GM23338 (cell line): ENCODE results near the gene CLIC5. TPM values are rescaled to one million over a fixed set of nuclear protein-coding genes. Genes with fewer than 3 reads are reported as not detected.

Source experiments
- ATAC-seq: fragments of 200-7000 bp; cut with Tn5 transposase; 3 replicates; pipeline ENCODE4 v1.9.1; 2020
- DNase-seq: peaks from one replicate; pipeline ENCODE4 v3.0.0-alpha.2; 2015; ENCODE audit warnings: low spot score
- H2AFZ ChIP-seq: fragments of 200-600 bp; sonication (generic); 2 replicates; pipeline ENCODE4 v1.8.0; 2016; ENCODE audit warnings: antibody characterized with exemption, mild to moderate bottlenecking, moderate library complexity
- H3F3A ChIP-seq: fragments of 200-600 bp; sonication (generic); replicated peaks from 2 replicates; pipeline ENCODE4 v1.8.0; 2017; ENCODE audit warnings: antibody characterized with exemption, mixed run types, low read depth
- H3K27ac ChIP-seq: fragments of 200-600 bp; sonication (generic); 2 replicates; pipeline ENCODE4 v1.6.1; 2016; ENCODE audit warnings: low read depth
- H3K27me3 ChIP-seq: fragments of 200-600 bp; sonication (generic); 2 replicates; pipeline ENCODE4 v1.8.0; 2016; ENCODE audit warnings: mild to moderate bottlenecking, mixed run types, moderate library complexity; ENCODE audit not compliant: insufficient read depth
- H3K36me3 ChIP-seq: fragments of 200-600 bp; sonication (generic); 2 replicates; pipeline ENCODE4 v1.8.0; 2016; ENCODE audit warnings: mild to moderate bottlenecking; ENCODE audit not compliant: insufficient read depth
- H3K4me1 ChIP-seq: fragments of 200-600 bp; sonication (generic); 2 replicates; pipeline ENCODE4 v1.8.0; 2016; ENCODE audit warnings: mild to moderate bottlenecking, moderate library complexity; ENCODE audit not compliant: insufficient read depth
- H3K4me2 ChIP-seq: fragments of 200-600 bp; sonication (generic); 2 replicates; pipeline ENCODE4 v1.7.1; 2017; ENCODE audit warnings: mixed run types
- H3K4me3 ChIP-seq: fragments of 200-600 bp; sonication (generic); 2 replicates; pipeline ENCODE4 v1.6.1; 2016; ENCODE audit warnings: mixed run types
- H3K79me2 ChIP-seq: fragments of 200-600 bp; sonication (generic); replicated peaks from 2 replicates; pipeline ENCODE4 v1.8.0; 2017; ENCODE audit warnings: mild to moderate bottlenecking; ENCODE audit not compliant: insufficient read depth
- H3K9me2 ChIP-seq: fragments of 200-600 bp; sonication (generic); 2 replicates; pipeline ENCODE4 v1.8.0; 2017; ENCODE audit not compliant: insufficient read depth
- H4K20me1 ChIP-seq: fragments of 200-600 bp; sonication (generic); replicated peaks from 2 replicates; pipeline ENCODE4 v1.8.0; 2017; ENCODE audit warnings: mild to moderate bottlenecking; ENCODE audit not compliant: insufficient read depth
- H3K27ac Mint-ChIP-seq: 2 replicates; pipeline ENCODE4 v1.8.0; 2020; ENCODE audit warnings: inconsistent platforms, mild to moderate bottlenecking, moderate library complexity, mixed read lengths
- H3K27me3 Mint-ChIP-seq: 3 replicates; pipeline ENCODE4 v1.8.0; 2022; ENCODE audit warnings: low read depth, mild to moderate bottlenecking, moderate library complexity, mixed read lengths, inconsistent platforms; ENCODE audit not compliant: insufficient read depth, poor library complexity
- H3K36me3 Mint-ChIP-seq: 3 replicates; pipeline ENCODE4 v1.8.0; 2021; ENCODE audit warnings: low read depth, mild to moderate bottlenecking, inconsistent platforms, moderate library complexity, mixed read lengths
- H3K4me1 Mint-ChIP-seq: 3 replicates; pipeline ENCODE4 v1.8.0; 2020; ENCODE audit warnings: mild to moderate bottlenecking, inconsistent platforms, mixed read lengths
- H3K4me3 Mint-ChIP-seq: 3 replicates; pipeline ENCODE4 v1.8.0; 2021; ENCODE audit warnings: moderate library complexity, mild to moderate bottlenecking, inconsistent platforms, mixed read lengths
- H3K9me3 Mint-ChIP-seq: 3 replicates; pipeline ENCODE4 v1.8.0; 2020; ENCODE audit warnings: moderate library complexity, mild to moderate bottlenecking, inconsistent platforms, mixed read lengths
- EZH2 ChIP-seq: fragments of 200-600 bp; sonication (generic); IDR thresholded peaks from one replicate; pipeline ENCODE4 v1.8.0; 2017; ENCODE audit warnings: antibody characterized with exemption, mild to moderate bottlenecking, low read depth; ENCODE audit not compliant: unreplicated experiment
- JUNB ChIP-seq: IDR thresholded peaks from one replicate; pipeline ENCODE4 v1.6.1; 2016; ENCODE audit warnings: antibody characterized with exemption; ENCODE audit not compliant: unreplicated experiment
- NANOG ChIP-seq: IDR thresholded peaks from 2 replicates; pipeline ENCODE4 v1.6.1; 2016; ENCODE audit warnings: antibody characterized with exemption, borderline replicate concordance
- POLR2AphosphoS5 ChIP-seq: IDR thresholded peaks from 2 replicates; pipeline ENCODE4 v1.6.1; 2016; ENCODE audit warnings: antibody characterized with exemption, low read depth
- ZNF114 ChIP-seq: fragments of 250-450 bp; sonication (Bioruptor Pico); IDR thresholded peaks from 2 replicates; pipeline ENCODE4 v1.5.0; 2020; ENCODE audit warnings: mild to moderate bottlenecking, moderate library complexity
- ZNF331 ChIP-seq: fragments of 250-450 bp; sonication (Bioruptor Pico); IDR thresholded peaks from 2 replicates; pipeline ENCODE4 v1.5.0; 2020; ENCODE audit warnings: low read depth, mild to moderate bottlenecking, moderate library complexity
- polyA plus RNA-seq: library from polyadenylated mRNA; unstranded; fragments of >200 nt; fragmentation: Nextera tagmentation; extraction: Ambion mirVana; gene quantifications from 2 replicates; pipeline ENCODE4 v1.2.1, GENCODE V29; 2016
- total RNA-seq: library from RNA; depleted of rRNA; stranded (reverse); fragments of >200 nt; shearing (Covaris generic); gene quantifications from 2 replicates; pipeline ENCODE4 v1.2.3, GENCODE V29; 2014
- TF ChIP-seq, protein P1 (sequence below): fragments of 250-450 bp; sonication (Bioruptor Pico); IDR thresholded peaks from 2 replicates; pipeline ENCODE4 v1.5.0; 2020; ENCODE audit warnings: mild to moderate bottlenecking, moderate library complexity
- TF ChIP-seq, protein P2 (sequence below), 2 experiments: fragments of 200-600 bp in 1 of 2; sonication (generic) in 1 of 2; conservative IDR thresholded peaks; 2 replicates each; pipeline versions ENCODE4 v1.5.1 to v1.6.1; 2016 to 2017; ENCODE audit warnings: antibody characterized with exemption in 2 of 2, low read depth in 2 of 2, mild to moderate bottlenecking in 2 of 2, moderate library complexity in 1 of 2

CLIC5 gene
- total and polyA plus RNA-seq, 2 experiments from 2014 or later: 0.08 TPM; not detected in 1

DNA sequence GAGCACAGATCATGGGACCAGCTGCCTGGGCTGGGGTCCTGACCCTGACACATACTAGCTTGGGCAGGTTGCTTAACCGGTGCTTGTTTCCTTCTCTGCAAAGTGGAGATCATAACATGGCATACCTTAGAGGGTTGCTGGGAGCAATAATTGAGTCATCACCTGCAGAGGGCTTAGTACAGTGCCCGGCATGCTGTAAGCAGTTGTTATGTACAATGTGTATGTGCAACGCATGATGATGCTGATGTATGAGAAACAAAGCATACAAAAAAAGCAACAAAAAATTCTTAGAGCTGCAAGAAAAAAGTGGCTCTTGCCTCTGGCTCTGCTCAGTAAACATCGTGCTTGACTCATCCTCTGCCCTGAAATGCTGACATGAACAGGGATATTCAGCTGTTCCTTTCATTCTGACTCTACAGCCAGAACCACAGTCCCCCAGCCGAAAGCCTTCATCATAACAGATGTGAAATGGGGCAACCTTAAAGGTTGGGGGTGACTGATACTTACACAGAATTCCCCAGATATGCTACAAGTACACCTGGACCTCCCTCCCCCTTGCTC, 91.7 kb downstream of the CLIC5 start (continued):
- TF ChIP-seq, protein P1, sequence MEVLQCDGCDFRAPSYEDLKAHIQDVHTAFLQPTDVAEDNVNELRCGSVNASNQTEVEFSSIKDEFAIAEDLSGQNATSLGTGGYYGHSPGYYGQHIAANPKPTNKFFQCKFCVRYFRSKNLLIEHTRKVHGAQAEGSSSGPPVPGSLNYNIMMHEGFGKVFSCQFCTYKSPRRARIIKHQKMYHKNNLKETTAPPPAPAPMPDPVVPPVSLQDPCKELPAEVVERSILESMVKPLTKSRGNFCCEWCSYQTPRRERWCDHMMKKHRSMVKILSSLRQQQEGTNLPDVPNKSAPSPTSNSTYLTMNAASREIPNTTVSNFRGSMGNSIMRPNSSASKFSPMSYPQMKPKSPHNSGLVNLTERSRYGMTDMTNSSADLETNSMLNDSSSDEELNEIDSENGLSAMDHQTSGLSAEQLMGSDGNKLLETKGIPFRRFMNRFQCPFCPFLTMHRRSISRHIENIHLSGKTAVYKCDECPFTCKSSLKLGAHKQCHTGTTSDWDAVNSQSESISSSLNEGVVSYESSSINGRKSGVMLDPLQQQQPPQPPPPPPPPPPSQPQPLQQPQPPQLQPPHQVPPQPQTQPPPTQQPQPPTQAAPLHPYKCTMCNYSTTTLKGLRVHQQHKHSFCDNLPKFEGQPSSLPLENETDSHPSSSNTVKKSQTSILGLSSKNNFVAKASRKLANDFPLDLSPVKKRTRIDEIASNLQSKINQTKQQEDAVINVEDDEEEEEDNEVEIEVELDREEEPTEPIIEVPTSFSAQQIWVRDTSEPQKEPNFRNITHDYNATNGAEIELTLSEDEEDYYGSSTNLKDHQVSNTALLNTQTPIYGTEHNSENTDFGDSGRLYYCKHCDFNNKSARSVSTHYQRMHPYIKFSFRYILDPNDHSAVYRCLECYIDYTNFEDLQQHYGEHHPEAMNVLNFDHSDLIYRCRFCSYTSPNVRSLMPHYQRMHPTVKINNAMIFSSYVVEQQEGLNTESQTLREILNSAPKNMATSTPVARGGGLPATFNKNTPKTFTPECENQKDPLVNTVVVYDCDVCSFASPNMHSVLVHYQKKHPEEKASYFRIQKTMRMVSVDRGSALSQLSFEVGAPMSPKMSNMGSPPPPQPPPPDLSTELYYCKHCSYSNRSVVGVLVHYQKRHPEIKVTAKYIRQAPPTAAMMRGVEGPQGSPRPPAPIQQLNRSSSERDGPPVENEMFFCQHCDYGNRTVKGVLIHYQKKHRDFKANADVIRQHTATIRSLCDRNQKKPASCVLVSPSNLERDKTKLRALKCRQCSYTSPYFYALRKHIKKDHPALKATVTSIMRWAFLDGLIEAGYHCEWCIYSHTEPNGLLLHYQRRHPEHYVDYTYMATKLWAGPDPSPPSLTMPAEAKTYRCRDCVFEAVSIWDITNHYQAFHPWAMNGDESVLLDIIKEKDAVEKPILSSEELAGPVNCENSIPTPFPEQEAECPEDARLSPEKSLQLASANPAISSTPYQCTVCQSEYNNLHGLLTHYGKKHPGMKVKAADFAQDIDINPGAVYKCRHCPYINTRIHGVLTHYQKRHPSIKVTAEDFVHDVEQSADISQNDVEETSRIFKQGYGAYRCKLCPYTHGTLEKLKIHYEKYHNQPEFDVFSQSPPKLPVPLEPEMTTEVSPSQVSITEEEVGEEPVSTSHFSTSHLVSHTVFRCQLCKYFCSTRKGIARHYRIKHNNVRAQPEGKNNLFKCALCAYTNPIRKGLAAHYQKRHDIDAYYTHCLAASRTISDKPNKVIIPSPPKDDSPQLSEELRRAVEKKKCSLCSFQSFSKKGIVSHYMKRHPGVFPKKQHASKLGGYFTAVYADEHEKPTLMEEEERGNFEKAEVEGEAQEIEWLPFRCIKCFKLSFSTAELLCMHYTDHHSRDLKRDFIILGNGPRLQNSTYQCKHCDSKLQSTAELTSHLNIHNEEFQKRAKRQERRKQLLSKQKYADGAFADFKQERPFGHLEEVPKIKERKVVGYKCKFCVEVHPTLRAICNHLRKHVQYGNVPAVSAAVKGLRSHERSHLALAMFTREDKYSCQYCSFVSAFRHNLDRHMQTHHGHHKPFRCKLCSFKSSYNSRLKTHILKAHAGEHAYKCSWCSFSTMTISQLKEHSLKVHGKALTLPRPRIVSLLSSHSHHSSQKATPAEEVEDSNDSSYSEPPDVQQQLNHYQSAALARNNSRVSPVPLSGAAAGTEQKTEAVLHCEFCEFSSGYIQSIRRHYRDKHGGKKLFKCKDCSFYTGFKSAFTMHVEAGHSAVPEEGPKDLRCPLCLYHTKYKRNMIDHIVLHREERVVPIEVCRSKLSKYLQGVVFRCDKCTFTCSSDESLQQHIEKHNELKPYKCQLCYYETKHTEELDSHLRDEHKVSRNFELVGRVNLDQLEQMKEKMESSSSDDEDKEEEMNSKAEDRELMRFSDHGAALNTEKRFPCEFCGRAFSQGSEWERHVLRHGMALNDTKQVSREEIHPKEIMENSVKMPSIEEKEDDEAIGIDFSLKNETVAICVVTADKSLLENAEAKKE: no peak
- TF ChIP-seq ZNF114: no peak

- Mint-ChIP-seq H3K4me1 (peaks cover 40% of the 10 kb centered on the region), H3K4me3 (no peak overlapping the region), H3K9me3 (no peaks in the 10 kb centered on the region), H3K36me3 (no peaks in the 10 kb centered on the region), H3K27me3 (peaks cover 5% of the 10 kb centered on the region), H3K27ac (no peak overlapping the region)
- Histone ChIP-seq H3K4me3 (no peak overlapping the region), H3F3A (no peaks in the 10 kb centered on the region), H3K4me2 (no peak overlapping the region), H3K4me1 (peaks cover 36% of the 10 kb centered on the region), H4K20me1 (no peaks in the 10 kb centered on the region), H3K79me2 (no peaks in the 10 kb centered on the region), H2AFZ (no peak overlapping the region), H3K27ac (no peak overlapping the region), H3K9me2 (peaks cover 3% of the 10 kb centered on the region; the same call in 1 of the 2 replicates), H3K27me3 (no peaks in the 10 kb centered on the region), H3K36me3 (peaks cover 4% of the 10 kb centered on the region; the same call in 1 of the 2 replicates)
- peak; percentile 86 for ATAC-seq
- TF ChIP-seq NANOG: no peak
- TF ChIP-seq, protein P2, sequence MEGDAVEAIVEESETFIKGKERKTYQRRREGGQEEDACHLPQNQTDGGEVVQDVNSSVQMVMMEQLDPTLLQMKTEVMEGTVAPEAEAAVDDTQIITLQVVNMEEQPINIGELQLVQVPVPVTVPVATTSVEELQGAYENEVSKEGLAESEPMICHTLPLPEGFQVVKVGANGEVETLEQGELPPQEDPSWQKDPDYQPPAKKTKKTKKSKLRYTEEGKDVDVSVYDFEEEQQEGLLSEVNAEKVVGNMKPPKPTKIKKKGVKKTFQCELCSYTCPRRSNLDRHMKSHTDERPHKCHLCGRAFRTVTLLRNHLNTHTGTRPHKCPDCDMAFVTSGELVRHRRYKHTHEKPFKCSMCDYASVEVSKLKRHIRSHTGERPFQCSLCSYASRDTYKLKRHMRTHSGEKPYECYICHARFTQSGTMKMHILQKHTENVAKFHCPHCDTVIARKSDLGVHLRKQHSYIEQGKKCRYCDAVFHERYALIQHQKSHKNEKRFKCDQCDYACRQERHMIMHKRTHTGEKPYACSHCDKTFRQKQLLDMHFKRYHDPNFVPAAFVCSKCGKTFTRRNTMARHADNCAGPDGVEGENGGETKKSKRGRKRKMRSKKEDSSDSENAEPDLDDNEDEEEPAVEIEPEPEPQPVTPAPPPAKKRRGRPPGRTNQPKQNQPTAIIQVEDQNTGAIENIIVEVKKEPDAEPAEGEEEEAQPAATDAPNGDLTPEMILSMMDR (conservative IDR thresholded peaks at IDR 0.05; ENCODE audit: low read depth in 2 of 2): peak; percentile 78 to 90
- no peak for TF ChIP-seq EZH2
- TF ChIP-seq POLR2AphosphoS5: no peak
- TF ChIP-seq JUNB: no peak
- TF ChIP-seq ZNF331 (CRISPR knock-in tag): no peak
- TF ChIP-seq ZNF114: no peak
- peak; percentile 80 for DNase-seq
Measured at GRCh38 chr6:45922728-45923351, 92.8 kb downstream of the CLIC5 start.
